Activated naive CD8-positive, alpha-beta T cell (primary cell): ENCODE measurements around the gene TPRX1.

Experiments
- H3K27ac Mint-ChIP-seq: one replicate; pipeline ENCODE4 v1.8.0; 2021; ENCODE audit warnings: mixed read lengths
- H3K27me3 Mint-ChIP-seq: one replicate; pipeline ENCODE4 v1.8.0; 2021; ENCODE audit warnings: mixed read lengths
- H3K36me3 Mint-ChIP-seq: one replicate; pipeline ENCODE4 v1.8.0; 2021; ENCODE audit warnings: mixed read lengths
- H3K4me1 Mint-ChIP-seq: one replicate; pipeline ENCODE4 v1.8.0; 2021; ENCODE audit warnings: low read depth, mixed read lengths
- H3K4me3 Mint-ChIP-seq: one replicate; pipeline ENCODE4 v1.8.0; 2021; ENCODE audit warnings: mild to moderate bottlenecking, mixed read lengths
- H3K9me3 Mint-ChIP-seq: one replicate; pipeline ENCODE4 v1.8.0; 2021; ENCODE audit warnings: low read depth, mixed read lengths

The TPRX1 gene

GRCh38 chr19:47752440-47753211 lies 51.7 kb downstream of the TPRX1 start:
- peaks cover 14% of the 10 kb centered on the region for H3K36me3 Mint-ChIP-seq
- H3K4me1 Mint-ChIP-seq = peaks cover 20% of the 10 kb centered on the region
- H3K27ac Mint-ChIP-seq = peak overlapping the region; percentile 34
- no peaks in the 10 kb centered on the region for H3K9me3 Mint-ChIP-seq
- no peaks in the 10 kb centered on the region for H3K27me3 Mint-ChIP-seq
- peak overlapping the region; percentile 5 for H3K4me3 Mint-ChIP-seq
